DND-41 (cell line): ENCODE measurements around the gene KIAA1671.

Experiments
- ATAC-seq: fragments of 200-7000 bp; cut with Tn5 transposase; 3 replicates; pipeline ENCODE4 v1.9.1; 2021; ENCODE audit warnings: low read depth; ENCODE audit not compliant: insufficient read depth
- DNase-seq: peaks from one replicate; pipeline ENCODE4 v3.0.0-alpha.2; 2020
- H2AFZ ChIP-seq: 2 replicates; pipeline ENCODE4 v1.6.0; 2012; ENCODE audit warnings: low read depth, low read length
- H3K27ac ChIP-seq: 2 replicates; pipeline ENCODE4 v1.5.1; 2012; ENCODE audit warnings: low read length, inconsistent platforms
- H3K27me3 ChIP-seq: fragments of 200-600 bp; sonication (generic); 2 replicates; pipeline ENCODE4 v1.6.0; 2012; ENCODE audit warnings: low read length, mild to moderate bottlenecking, inconsistent platforms; ENCODE audit not compliant: insufficient read depth, poor library complexity
- H3K36me3 ChIP-seq: 2 replicates; pipeline ENCODE4 v1.5.1; 2012; ENCODE audit warnings: low read length, inconsistent platforms; ENCODE audit not compliant: insufficient read depth
- H3K4me1 ChIP-seq: 2 replicates; pipeline ENCODE4 v1.5.1; 2012; ENCODE audit warnings: mild to moderate bottlenecking, low read length; ENCODE audit not compliant: insufficient read depth
- H3K4me2 ChIP-seq: 2 replicates; pipeline ENCODE4 v1.6.0; 2012; ENCODE audit warnings: mild to moderate bottlenecking, moderate library complexity, low read length, inconsistent platforms; ENCODE audit not compliant: insufficient read depth
- H3K4me3 ChIP-seq, 2 experiments: fragments of 200-600 bp in 1 of 2; shearing (Covaris generic) in 1 of 2; 2 replicates each; pipeline ENCODE4 v1.5.1; 2012 to 2016; ENCODE audit warnings: inconsistent platforms in 2 of 2, low read length in 2 of 2, mild to moderate bottlenecking in 2 of 2, low read depth in 1 of 2, moderate library complexity in 1 of 2
- H3K79me2 ChIP-seq: 2 replicates; pipeline ENCODE4 v1.6.0; 2012; ENCODE audit warnings: low read length, inconsistent platforms; ENCODE audit not compliant: insufficient read depth
- H3K9ac ChIP-seq: 2 replicates; pipeline ENCODE4 v1.6.0; 2012; ENCODE audit warnings: low read depth, mild to moderate bottlenecking, inconsistent platforms, low read length, moderate library complexity
- H3K9me3 ChIP-seq: 2 replicates; pipeline ENCODE4 v1.5.1; 2012; ENCODE audit warnings: low read length, moderate library complexity, mild to moderate bottlenecking, inconsistent platforms; ENCODE audit not compliant: insufficient read depth, severe bottlenecking
- H4K20me1 ChIP-seq: 2 replicates; pipeline ENCODE4 v1.6.0; 2012; ENCODE audit warnings: low read length; ENCODE audit not compliant: insufficient read depth
- EZH2 ChIP-seq: IDR thresholded peaks from 3 replicates; pipeline ENCODE4 v1.6.1; 2012; ENCODE audit warnings: borderline replicate concordance, low read depth, mild to moderate bottlenecking, moderate library complexity, low read length, inconsistent platforms; ENCODE audit not compliant: severe bottlenecking
- TF ChIP-seq, protein P1 (sequence below): IDR thresholded peaks from 2 replicates; pipeline ENCODE4 v1.5.1; 2012; ENCODE audit warnings: borderline replicate concordance, low read length, moderate library complexity, mild to moderate bottlenecking; ENCODE audit not compliant: poor library complexity, severe bottlenecking; ENCODE audit errors: extremely low read depth

Gene KIAA1671

DNA sequence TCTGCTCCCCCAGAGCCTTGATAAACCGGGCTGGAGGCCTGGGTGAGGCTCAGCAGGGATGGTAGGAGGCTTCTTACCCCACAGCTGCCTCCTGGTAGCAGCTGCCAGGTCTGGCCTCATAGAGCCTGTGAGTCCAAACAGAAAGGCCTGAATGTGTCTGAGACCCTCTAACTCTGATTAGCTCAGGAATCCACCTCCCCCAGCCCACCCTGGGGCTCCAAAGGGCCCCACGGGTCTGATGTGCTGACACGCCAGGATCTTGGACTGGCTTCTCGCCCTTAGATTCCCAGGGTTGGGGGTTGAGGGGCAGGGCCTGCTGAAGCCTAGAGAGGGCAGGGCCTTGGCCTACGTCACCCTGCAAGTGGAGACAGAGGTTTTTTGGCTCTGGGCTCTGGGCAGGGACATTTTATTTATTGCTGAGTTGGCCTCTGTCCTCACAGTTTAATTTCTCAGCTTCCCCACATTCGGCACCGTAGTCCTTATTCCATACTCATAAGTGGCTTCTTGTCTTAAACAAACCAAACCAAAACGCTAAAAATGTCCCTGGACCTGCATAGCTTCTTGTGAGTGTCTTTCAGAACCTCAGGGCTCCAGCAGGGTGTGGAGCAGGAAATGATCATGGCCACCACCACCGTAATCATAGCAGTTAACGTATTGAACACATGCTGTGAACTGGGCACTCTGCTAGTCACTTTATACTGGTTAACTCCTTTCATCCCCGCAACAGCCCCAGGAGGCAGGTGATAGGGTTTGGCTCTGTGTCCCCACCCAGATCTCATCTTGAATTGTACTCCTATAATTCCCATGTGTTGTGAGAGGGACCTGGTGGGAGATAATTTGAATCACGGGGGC, 25.1 kb downstream of the KIAA1671 start:
- Histone ChIP-seq H4K20me1 (no peaks in the 10 kb centered on the region), H3K4me3 (no peak overlapping the region), H3K27me3 (peaks cover 3% of the 10 kb centered on the region), H3K9me3 (no peaks in the 10 kb centered on the region), H3K4me2 (no peak overlapping the region), H3K4me1 (no peaks in the 10 kb centered on the region), H3K27ac (no peak overlapping the region), H2AFZ (no peak overlapping the region), H3K79me2 (no peaks in the 10 kb centered on the region), H3K9ac (no peak overlapping the region), H3K36me3 (no peaks in the 10 kb centered on the region)
- DNase-seq, result no peak
- no peak for ATAC-seq
- TF ChIP-seq, protein P1, sequence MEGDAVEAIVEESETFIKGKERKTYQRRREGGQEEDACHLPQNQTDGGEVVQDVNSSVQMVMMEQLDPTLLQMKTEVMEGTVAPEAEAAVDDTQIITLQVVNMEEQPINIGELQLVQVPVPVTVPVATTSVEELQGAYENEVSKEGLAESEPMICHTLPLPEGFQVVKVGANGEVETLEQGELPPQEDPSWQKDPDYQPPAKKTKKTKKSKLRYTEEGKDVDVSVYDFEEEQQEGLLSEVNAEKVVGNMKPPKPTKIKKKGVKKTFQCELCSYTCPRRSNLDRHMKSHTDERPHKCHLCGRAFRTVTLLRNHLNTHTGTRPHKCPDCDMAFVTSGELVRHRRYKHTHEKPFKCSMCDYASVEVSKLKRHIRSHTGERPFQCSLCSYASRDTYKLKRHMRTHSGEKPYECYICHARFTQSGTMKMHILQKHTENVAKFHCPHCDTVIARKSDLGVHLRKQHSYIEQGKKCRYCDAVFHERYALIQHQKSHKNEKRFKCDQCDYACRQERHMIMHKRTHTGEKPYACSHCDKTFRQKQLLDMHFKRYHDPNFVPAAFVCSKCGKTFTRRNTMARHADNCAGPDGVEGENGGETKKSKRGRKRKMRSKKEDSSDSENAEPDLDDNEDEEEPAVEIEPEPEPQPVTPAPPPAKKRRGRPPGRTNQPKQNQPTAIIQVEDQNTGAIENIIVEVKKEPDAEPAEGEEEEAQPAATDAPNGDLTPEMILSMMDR, result no peak
- no peak for TF ChIP-seq EZH2

DNA sequence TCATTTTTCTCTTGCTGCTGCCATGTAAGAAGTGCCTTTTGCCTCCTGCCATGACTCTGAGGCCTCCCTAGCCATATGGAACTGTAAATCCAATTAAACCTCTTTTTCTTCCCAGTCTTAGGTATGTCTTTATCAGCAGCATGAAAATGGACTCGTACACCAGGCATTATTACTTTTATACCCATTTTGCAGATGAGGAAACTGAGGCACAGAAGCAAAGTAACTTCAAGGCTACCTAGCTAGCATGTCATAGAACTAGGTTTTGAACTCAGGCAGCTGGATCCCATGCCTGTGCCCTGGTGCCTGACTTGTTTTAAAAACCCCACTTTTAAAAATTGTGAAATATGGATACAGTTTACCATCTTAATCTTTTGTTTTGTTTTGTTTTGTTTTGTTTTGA, 25.8 kb downstream of the KIAA1671 start:
- Histone ChIP-seq H3K27ac (no peak overlapping the region), H3K4me2 (no peak overlapping the region), H3K79me2 (no peaks in the 10 kb centered on the region), H3K4me1 (no peaks in the 10 kb centered on the region), H4K20me1 (no peaks in the 10 kb centered on the region), H3K27me3 (peaks cover 3% of the 10 kb centered on the region), H3K9me3 (no peaks in the 10 kb centered on the region), H3K4me3 (no peak overlapping the region), H3K36me3 (no peaks in the 10 kb centered on the region), H2AFZ (no peak overlapping the region), H3K9ac (no peak overlapping the region)
- no peak for DNase-seq
- TF ChIP-seq, protein P1, result no peak
- no peak for TF ChIP-seq EZH2
- ATAC-seq, result no peak

DNA sequence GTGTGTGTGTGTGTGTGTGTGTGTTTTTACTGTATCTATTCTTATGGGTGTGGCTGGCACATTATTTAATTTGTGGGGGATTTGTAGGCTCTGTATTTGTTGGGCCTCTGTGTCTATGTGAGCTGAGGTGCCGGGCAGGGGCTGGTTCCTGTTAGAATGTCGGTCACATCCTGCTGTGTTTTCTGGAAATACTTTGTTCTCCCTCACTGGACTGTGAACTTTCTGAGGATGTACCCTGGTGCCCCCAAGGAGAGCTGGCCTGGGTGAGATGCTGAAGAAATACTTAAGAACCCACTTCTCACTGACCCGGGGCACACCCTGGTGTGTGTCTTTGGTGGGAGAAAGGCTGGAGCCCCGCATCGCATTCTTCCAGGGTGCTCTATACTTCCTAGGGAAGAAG, 28.6 kb downstream of the KIAA1671 start:
- TF ChIP-seq EZH2, result no peak
- TF ChIP-seq, protein P1, result no peak
- no peaks in the 10 kb centered on the region for H3K9me3 ChIP-seq
- no peaks in the 10 kb centered on the region for H3K36me3 ChIP-seq
- H3K9ac ChIP-seq, result no peak overlapping the region
- DNase-seq, result no peak
- H3K4me1 ChIP-seq, result no peaks in the 10 kb centered on the region
- H2AFZ ChIP-seq, result no peak overlapping the region
- no peak overlapping the region for H3K4me2 ChIP-seq
- H3K27ac ChIP-seq, result no peak overlapping the region
- H3K27me3 ChIP-seq, result peaks cover 3% of the 10 kb centered on the region
- H3K79me2 ChIP-seq, result no peaks in the 10 kb centered on the region
- H3K4me3 ChIP-seq, result no peak overlapping the region
- no peaks in the 10 kb centered on the region for H4K20me1 ChIP-seq
- no peak for ATAC-seq
